ENCODE data around the gene MAP4K1.

MAP4K1 gene

DNA sequence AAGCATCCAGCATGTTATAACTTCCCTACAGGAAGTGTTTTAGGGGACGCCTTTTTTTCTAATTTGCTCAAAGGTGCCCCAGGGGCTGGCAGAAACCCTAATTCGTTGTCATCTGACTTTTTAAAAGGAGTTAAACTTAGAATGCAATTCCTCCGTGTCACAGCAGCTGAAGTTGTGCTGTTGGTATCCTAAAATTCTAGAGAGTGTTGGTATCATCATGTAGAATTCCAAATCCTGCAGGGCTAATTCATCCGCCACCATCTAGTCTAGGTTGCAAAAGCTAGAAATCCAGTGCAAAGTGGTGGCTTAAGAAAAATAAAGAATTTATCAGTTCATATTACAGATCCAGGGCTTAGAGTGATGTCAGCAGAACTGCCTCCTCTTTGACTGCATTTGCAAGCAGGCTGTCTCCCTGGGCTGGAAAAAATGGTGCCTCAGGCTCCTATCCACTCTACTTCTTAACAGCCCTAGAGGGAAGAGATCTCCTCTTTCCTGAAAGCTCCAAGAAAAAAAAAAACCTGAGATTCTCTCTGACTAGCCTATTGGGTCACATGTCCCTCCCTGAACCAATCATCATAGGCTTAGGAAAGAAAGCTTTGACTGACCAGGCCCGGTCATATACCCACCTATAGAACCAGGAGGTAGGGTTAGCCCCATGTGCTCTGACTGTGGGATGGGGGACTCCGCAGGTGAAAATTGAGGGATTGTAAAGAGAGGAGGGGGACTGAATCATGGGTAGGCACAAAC lies 73.0 kb downstream of the MAP4K1 start:
- no peak for DNase-seq (ENCODE audit: low read depth, low spot score)

DNA sequence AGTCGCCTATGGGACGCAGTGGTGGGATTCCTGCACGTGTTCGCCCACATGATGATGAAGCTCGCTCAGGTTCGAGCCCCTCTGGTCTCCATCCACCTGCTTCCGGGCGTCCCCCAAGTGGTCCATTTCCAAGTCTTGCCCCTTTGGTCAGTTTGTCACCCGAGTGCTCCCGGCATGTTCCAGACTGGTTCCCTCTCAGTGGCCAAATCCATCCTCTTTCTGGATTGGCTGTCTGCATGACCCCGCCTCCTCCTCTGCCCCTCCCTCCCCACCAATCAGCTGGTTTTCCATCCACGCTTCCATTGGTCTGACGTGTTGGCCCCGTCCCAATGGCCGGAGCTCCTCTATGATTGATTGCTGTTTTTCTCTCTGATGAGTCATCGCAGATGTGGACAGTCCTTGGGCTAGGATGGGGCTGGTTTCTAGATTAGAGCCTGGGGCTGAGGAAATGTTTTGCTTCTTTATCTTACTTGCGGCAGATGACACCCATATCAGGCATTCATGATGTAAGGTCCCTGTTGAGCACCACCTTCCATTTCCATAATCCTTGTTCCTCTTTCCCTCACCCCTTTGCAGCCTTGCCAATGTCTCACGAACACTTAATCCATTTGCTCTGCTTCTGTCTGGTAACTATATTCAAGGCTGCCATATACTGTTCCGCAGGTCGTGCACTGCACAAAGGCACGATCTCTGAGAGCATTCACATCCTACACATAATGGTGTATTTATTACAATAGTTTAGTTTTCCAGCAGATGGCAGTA lies 73.8 kb downstream of the MAP4K1 start:
- peak; percentile 77 for DNase-seq (ENCODE audit: low read depth, low spot score)

DNA sequence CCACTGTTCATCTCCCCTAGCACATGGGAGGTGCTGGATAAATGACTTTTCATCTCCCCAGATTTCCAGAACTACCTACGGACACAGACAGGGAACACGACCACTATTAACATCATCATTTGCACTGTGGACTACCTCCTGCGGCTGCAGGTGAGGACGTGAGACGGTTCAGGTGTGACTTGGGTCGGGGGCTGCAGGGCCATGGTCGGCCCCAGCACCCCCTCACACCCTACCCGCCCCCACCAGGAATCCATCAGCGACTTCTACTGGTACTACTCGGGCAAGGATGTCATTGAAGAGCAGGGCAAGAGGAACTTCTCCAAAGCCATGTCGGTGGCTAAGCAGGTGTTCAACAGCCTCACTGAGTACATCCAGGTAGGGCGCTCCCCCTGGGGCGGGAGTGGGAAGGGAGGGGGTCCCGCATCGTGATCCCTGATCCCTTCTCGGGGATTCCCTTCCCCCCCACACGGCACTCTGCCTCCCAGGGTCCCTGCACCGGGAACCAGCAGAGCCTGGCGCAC lies 74.4 kb downstream of the MAP4K1 start:
- DNase-seq (ENCODE audit: low read depth, low spot score): no peak

DNA sequence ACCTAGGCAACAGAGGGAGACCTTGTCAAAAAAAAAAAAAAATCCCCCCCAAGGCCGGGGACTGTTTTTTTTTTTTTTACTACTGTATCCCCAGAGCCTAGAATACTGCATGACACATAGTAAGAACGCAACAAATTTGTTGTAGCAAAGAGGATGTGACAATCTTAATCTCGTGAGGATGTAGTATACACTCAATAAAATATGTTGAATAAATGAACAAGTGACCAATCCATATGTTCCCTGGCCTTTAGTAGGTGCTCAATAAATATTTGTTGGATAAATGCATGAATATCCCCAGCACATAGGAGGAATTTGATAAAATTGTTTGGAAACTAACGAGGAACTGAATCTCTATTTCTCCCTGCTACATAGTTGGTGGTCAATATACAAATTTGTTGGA lies 75.7 kb downstream of the MAP4K1 start:
- no peak for DNase-seq (ENCODE audit: low read depth, low spot score)

DNA sequence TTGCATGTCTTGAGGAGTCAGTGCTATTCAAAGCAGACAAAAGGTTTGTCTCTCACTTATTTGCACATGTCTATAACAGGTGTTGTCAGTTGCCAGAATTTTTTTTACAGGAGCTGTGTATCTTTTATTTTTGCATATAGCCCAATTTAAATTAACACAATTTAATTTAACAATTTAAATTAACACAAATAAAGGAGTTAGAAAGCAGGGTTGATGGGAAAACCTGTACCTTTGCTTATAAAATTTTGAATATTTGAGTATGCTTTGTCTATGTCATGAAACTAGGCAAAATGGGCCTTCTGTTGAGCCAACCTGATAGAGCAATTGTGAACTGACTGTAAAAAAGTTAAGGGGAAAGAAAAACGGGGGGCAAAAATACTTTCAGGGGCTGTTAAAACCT lies 78.0 kb downstream of the MAP4K1 start:
- no peak for DNase-seq (ENCODE audit: low read depth, low spot score)

DNA sequence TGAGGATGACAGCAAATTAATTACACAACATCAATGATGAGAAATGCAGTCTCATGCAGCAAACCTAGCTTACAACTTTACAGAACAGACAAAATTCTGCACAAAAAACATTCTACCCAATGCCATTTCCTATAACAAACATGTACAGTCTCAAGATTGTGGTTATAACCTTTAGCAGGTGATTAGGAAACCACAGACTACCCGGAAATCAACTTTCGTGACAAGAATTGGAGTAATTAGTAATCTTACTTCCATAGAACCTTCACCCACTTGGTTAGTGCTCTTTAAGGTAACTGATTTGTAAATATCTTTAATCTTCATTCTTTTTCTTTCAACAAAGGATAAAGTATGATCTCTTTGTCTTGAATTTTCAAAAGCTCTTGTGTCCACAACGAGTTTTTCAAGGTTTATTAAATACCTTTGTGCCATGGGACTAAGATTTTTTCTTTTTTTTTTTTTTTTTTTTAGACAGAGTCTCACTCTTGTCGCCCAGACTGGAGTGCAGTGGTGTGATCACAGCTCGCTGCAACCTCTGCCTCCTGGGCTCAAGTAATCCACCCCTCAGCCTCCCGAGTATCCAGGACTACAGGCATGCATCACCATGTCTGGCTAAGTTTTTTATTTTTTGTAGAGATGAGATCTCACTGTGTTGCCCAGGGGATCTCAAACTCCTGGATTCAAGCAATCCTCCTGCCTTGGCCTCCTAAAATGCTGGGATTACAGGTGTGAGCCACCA lies 78.8 kb downstream of the MAP4K1 start:
- DNase-seq (ENCODE audit: low read depth, low spot score): no peak

DNA sequence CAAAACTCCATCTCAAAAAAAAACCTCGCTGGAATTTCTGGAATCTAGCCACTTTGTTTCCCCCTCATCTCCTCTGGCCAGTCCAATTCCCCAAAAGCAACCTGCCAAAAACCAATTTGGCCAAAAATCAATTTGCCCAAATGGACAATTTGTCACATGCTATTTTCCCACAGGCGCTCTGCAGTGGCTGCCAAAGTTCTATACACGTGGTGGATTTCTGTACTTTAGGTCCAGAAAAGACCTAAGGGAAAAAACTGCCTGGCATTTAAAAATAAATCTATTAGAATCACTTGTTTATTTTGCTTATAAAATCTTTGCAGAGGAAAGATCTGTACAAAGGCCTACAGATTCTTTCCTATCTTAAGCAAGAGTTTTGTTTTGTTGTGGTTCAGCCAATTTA lies 79.4 kb downstream of the MAP4K1 start:
- DNase-seq (ENCODE audit: low read depth, low spot score): peak; percentile 45

Measured in astrocyte of the hippocampus (primary cell).